Endothelial cell of umbilical vein (primary cell): ENCODE results near the gene PEG3. TPM values are rescaled to one million over a fixed set of nuclear protein-coding genes. Genes with fewer than 3 reads are reported as not detected.

ENCODE experiments used
- BruUV-seq: library from RNA; stranded (reverse); fragments of 400-500 nt; replicated peaks from 2 replicates; lab custom pipeline; 2021; lab: Mats Ljungman, UMichigan
- CTCF ChIA-PET: fragments of 300-600, 350-600 bp; sonication (Branson Sonifier 250); formaldehyde crosslinking; loops from one replicate; lab custom pipeline; 2021; ENCODE audit warnings: antibody characterized with exemption, inconsistent platforms; lab: Charles Lee
- POLR2A ChIA-PET: fragments of 300-600, 350-600 bp; sonication (Branson Sonifier 250); formaldehyde crosslinking; loops from one replicate; lab custom pipeline; 2021; ENCODE audit warnings: antibody characterized with exemption, inconsistent platforms; lab: Charles Lee
- DNase-seq: peaks from one replicate; pipeline ENCODE4 v3.0.0-alpha.2; 2011; ENCODE audit warnings: low read depth, low spot score
- FAIRE-seq: peaks from 2 replicates; lab custom pipeline; 2011; peaks lifted over from hg19 to GRCh38; lab: Jason Lieb, UNC
- H2AFZ ChIP-seq: 2 replicates; pipeline ENCODE4 v1.6.0; 2012; ENCODE audit warnings: low read depth, low read length, control low read depth, inconsistent platforms
- H3K27ac ChIP-seq: 2 replicates; pipeline ENCODE4 v1.5.1; 2011; ENCODE audit warnings: low read depth, mild to moderate bottlenecking, control low read depth, low read length, moderate library complexity; ENCODE audit not compliant: insufficient read depth
- H3K27me3 ChIP-seq, 2 experiments: 2 replicates each; pipeline versions ENCODE4 v1.6.0 to v1.6.1; 2011; ENCODE audit warnings: low read length in 2 of 2, mixed read lengths in 1 of 2; ENCODE audit not compliant: control insufficient read depth in 2 of 2, insufficient read depth in 2 of 2
- H3K36me3 ChIP-seq, 2 experiments: 2 replicates in 1 of 2; 3 replicates in 1 of 2; pipeline ENCODE4 v1.5.1; 2011; ENCODE audit warnings: low read length in 2 of 2, mild to moderate bottlenecking in 1 of 2, moderate library complexity in 1 of 2; ENCODE audit not compliant: control insufficient read depth in 2 of 2, insufficient read depth in 2 of 2; ENCODE audit errors: extremely low read depth in 1 of 2
- H3K4me1 ChIP-seq: 3 replicates; pipeline ENCODE4 v1.5.1; 2011; ENCODE audit warnings: mild to moderate bottlenecking, low read length; ENCODE audit not compliant: control insufficient read depth, insufficient read depth; ENCODE audit errors: extremely low read depth
- H3K4me2 ChIP-seq: 2 replicates; pipeline ENCODE4 v1.6.1; 2011; ENCODE audit warnings: low read length, control low read depth, mixed read lengths; ENCODE audit not compliant: insufficient read depth
- H3K4me3 ChIP-seq, 3 experiments: fragments of 200-600 bp in 1 of 3; sonication (generic), shearing (Covaris generic) in 1 of 3; replicated peaks in 1 of 3; 2 replicates each; pipeline ENCODE4 v1.5.1; 2011 to 2016; ENCODE audit warnings: control low read depth in 3 of 3, low read length in 3 of 3, mild to moderate bottlenecking in 2 of 3, inconsistent platforms in 1 of 3, low read depth in 1 of 3, moderate library complexity in 1 of 3; ENCODE audit not compliant: insufficient read depth in 1 of 3
- H3K79me2 ChIP-seq: 2 replicates; pipeline ENCODE4 v1.6.0; 2012; ENCODE audit warnings: low read length, inconsistent platforms; ENCODE audit not compliant: control insufficient read depth, insufficient read depth
- H3K9ac ChIP-seq: replicated peaks from 2 replicates; pipeline ENCODE3; 2011; ENCODE audit warnings: low read length, control low read depth; ENCODE audit not compliant: insufficient read depth; ENCODE audit errors: extremely low read depth
- H3K9me1 ChIP-seq: replicated peaks from 3 replicates; pipeline ENCODE4 v1.6.0; 2011; ENCODE audit warnings: mild to moderate bottlenecking, low read length; ENCODE audit not compliant: control insufficient read depth, insufficient read depth; ENCODE audit errors: extremely low read depth
- H3K9me3 ChIP-seq: replicated peaks from 2 replicates; pipeline ENCODE4 v1.5.1; 2012; ENCODE audit warnings: low read length, inconsistent platforms; ENCODE audit not compliant: control insufficient read depth, insufficient read depth
- H4K20me1 ChIP-seq: replicated peaks from 2 replicates; pipeline ENCODE3; 2011; ENCODE audit warnings: mild to moderate bottlenecking, low read length; ENCODE audit not compliant: control insufficient read depth, insufficient read depth; ENCODE audit errors: extremely low read depth
- CTCF ChIP-seq, 2 donors: IDR thresholded peaks; 1 replicate in 1 of 2; 2 replicates in 1 of 2; pipeline ENCODE4 v1.5.1; 2011; ENCODE audit warnings: low read length in 2 of 2, mild to moderate bottlenecking in 2 of 2, moderate library complexity in 2 of 2, control low read depth in 1 of 2, inconsistent platforms in 1 of 2, low read depth in 1 of 2; ENCODE audit not compliant: insufficient read depth in 1 of 2; ENCODE audit errors: extremely low read depth in 1 of 2
- EZH2 ChIP-seq: IDR thresholded peaks from 2 replicates; pipeline ENCODE4 v1.6.1; 2012; ENCODE audit warnings: borderline replicate concordance, low read depth, mild to moderate bottlenecking, moderate library complexity, low read length, inconsistent platforms; ENCODE audit not compliant: severe bottlenecking
- FOS ChIP-seq: IDR thresholded peaks from 2 replicates; pipeline ENCODE4 v1.6.1; 2011; ENCODE audit warnings: mild to moderate bottlenecking, low read length, moderate library complexity, borderline replicate concordance; ENCODE audit not compliant: insufficient read depth
- GATA2 ChIP-seq: IDR thresholded peaks from 2 replicates; pipeline ENCODE4 v1.7.0; 2011; ENCODE audit warnings: low read depth, mild to moderate bottlenecking, moderate library complexity, mixed read lengths, low read length; ENCODE audit not compliant: insufficient read length, insufficient read depth
- JUN ChIP-seq: IDR thresholded peaks from 2 replicates; pipeline ENCODE4 v1.6.1; 2011; ENCODE audit warnings: borderline replicate concordance, low read depth; ENCODE audit not compliant: insufficient read length, insufficient read depth
- MYC ChIP-seq: IDR thresholded peaks from one replicate; pipeline ENCODE4 v1.6.1; 2011; ENCODE audit warnings: mild to moderate bottlenecking, low read depth, low read length
- POLR2A ChIP-seq: IDR thresholded peaks from 2 replicates; pipeline ENCODE4 v1.6.1; 2012; ENCODE audit warnings: low read depth, mild to moderate bottlenecking, control low read depth, low read length
- POLR2AphosphoS5 ChIP-seq: IDR thresholded peaks from 2 replicates; pipeline ENCODE4 v1.6.1; 2012; ENCODE audit warnings: low read depth, mild to moderate bottlenecking, control low read depth, low read length, moderate library complexity; ENCODE audit not compliant: insufficient read depth
- dilution Hi-C: fragments of 300-500 bp; cut with MboI; formaldehyde crosslinking; loops from one replicate; pipeline ENCODE4 v1.15.0; 2019; ENCODE audit warnings: low sequenced_read_pairs; ENCODE audit not compliant: extremely low pct_ligation_motif_present
- intact Hi-C: fragments of 100-400 bp; cut with micrococcal nuclease; formaldehyde crosslinking; loops from one replicate; pipeline ENCODE4 v1.10.0; 2022
- polyA plus RNA-seq, 4 experiments: library from polyadenylated mRNA; depleted of rRNA in 3 of 4; stranded (reverse) in 3 of 4; unstranded in 1 of 4; fragments of >200 nt; gene quantifications; 2 replicates each; pipeline versions ENCODE4 v1.2.1 to v1.2.3, GENCODE V29; 2011 to 2012; ENCODE audit warnings: missing spikeins in 1 of 4
- total RNA-seq: library from RNA; stranded (reverse); gene quantifications from 2 replicates; pipeline ENCODE4 v1.2.3, GENCODE V29; 2021
- TF ChIP-seq, protein P1 (sequence below): IDR thresholded peaks from 2 replicates; pipeline ENCODE4 v1.6.1; 2011; ENCODE audit not compliant: insufficient read depth, insufficient read length

Gene PEG3
- total and polyA plus RNA-seq, 2 donors (not counting 3 experiments of a cell fraction or from before 2014, with no cell fraction given) = 0.27 TPM; not detected in 1

- no peak overlapping the region for H3K27ac ChIP-seq
- dilution Hi-C loops = no loop called here
- no peaks in the 10 kb centered on the region for H3K9me3 ChIP-seq
- POLR2A ChIA-PET = no interaction called here
- BruUV-seq = no TSS peak
- TF ChIP-seq JUN = no peak
- no peak for TF ChIP-seq POLR2AphosphoS5
- TF ChIP-seq EZH2 = no peak
- TF ChIP-seq CTCF (IDR thresholded peaks at IDR 0.05; ENCODE audit: extremely low read depth in 1 of 2, insufficient read depth in 1 of 2, low read depth in 1 of 2, low read length in 2 of 2) = no peak
- no peak for TF ChIP-seq MYC
- no peak for TF ChIP-seq POLR2A
- TF ChIP-seq GATA2 = no peak
- no peak for TF ChIP-seq FOS
- TF ChIP-seq, protein P1, sequence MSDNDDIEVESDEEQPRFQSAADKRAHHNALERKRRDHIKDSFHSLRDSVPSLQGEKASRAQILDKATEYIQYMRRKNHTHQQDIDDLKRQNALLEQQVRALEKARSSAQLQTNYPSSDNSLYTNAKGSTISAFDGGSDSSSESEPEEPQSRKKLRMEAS = no peak
- DNase-seq (no peak), FAIRE-seq (no peak)
- no peaks in the 10 kb centered on the region for H3K4me1 ChIP-seq
- H3K9me1 ChIP-seq = no peaks in the 10 kb centered on the region
- intact Hi-C loops = no loop called here
- H3K79me2 ChIP-seq = no peaks in the 10 kb centered on the region
- no peaks in the 10 kb centered on the region for H3K27me3 ChIP-seq
- H4K20me1 ChIP-seq = no peaks in the 10 kb centered on the region
- H3K9ac ChIP-seq = no peak overlapping the region
- no peak overlapping the region for H3K4me2 ChIP-seq
- no peak overlapping the region for H3K4me3 ChIP-seq
- CTCF ChIA-PET = no interaction called here
- no peak overlapping the region for H2AFZ ChIP-seq
- H3K36me3 ChIP-seq = no peaks in the 10 kb centered on the region
Measured at GRCh38 chr19:56835401-56835800, 5.1 kb downstream of the PEG3 start.
